ENCODE data around the gene DDRGK1. TPM values are rescaled to one million over a fixed set of nuclear protein-coding genes. Genes with fewer than 3 reads are reported as not detected.

Gene DDRGK1
- total RNA-seq, 1 donor from 2014 or later = 89.8 TPM

Other genes starting within 250 kb of the DDRGK1 start
- gene GNRH2, start 161.1 kb downstream of the DDRGK1 start, total RNA-seq = not detected
- gene MRPS26, start 158.6 kb downstream of the DDRGK1 start, total RNA-seq = 31.0 TPM
- not detected for gene OXT, start 133.1 kb downstream of the DDRGK1 start, total RNA-seq
- not detected for gene AVP, start 120.0 kb downstream of the DDRGK1 start, total RNA-seq
- gene FASTKD5, start 44.8 kb downstream of the DDRGK1 start, total RNA-seq = 16.4 TPM
- gene UBOX5, start 44.8 kb downstream of the DDRGK1 start, total RNA-seq = 5.8 TPM
- 18.5 TPM for gene LZTS3, start 31.1 kb downstream of the DDRGK1 start, total RNA-seq
- 40.9 TPM for gene ITPA, start 4.8 kb upstream of the DDRGK1 start, total RNA-seq
- 5.0 TPM for gene SLC4A11, start 34.5 kb upstream of the DDRGK1 start, total RNA-seq
- gene DNAAF9, start 203.0 kb upstream of the DDRGK1 start, total RNA-seq = 24.0 TPM